Skin epidermis (tissue), 12 donors: ENCODE data around the gene KCNMB4.

Experiments used
- H3K27ac ChIP-seq, 21 experiments: fragments of 200-600 bp; sonication (generic) in 11 of 21; one replicate each; pipeline ENCODE4 v1.5.0; 2020; ENCODE audit warnings: mild to moderate bottlenecking in 3 of 21, inconsistent platforms in 2 of 21, moderate library complexity in 2 of 21
- H3K4me3 ChIP-seq, 7 experiments: fragments of 200-600 bp; sonication (generic) in 2 of 7; one replicate each; pipeline ENCODE4 v1.5.0; 2020; ENCODE audit warnings: inconsistent platforms in 2 of 7, mild to moderate bottlenecking in 2 of 7, moderate library complexity in 1 of 7

KCNMB4 gene, protein sequence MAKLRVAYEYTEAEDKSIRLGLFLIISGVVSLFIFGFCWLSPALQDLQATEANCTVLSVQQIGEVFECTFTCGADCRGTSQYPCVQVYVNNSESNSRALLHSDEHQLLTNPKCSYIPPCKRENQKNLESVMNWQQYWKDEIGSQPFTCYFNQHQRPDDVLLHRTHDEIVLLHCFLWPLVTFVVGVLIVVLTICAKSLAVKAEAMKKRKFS

GRCh38 chr12:70365648-70366518 lies at the start of gene KCNMB4:
Gene KCNMB4 (plus strand): TSS chr12:70366290. CDS start chr12:70366735, 445 bp downstream.
- Histone ChIP-seq H3K4me3 (peak within 1 kb of the TSS; percentile 49 to 73 (median 68)), H3K27ac (peak within 1 kb of the TSS in 10 of 21 experiments; percentile 14 to 55 (median 36))

GRCh38 chr12:70317781-70318180 lies 48.3 kb upstream of the KCNMB4 start:
- H3K27ac ChIP-seq: peak overlapping the region in 1 of 21 experiments; percentile 0

GRCh38 chr12:70319605-70320004 lies 46.5 kb upstream of the KCNMB4 start:
- Histone ChIP-seq H3K4me3 (no peak overlapping the region), H3K27ac (peak overlapping the region in 1 of 21 experiments; percentile 42)

More at GRCh38 chr12:70317781-70318180, 48.3 kb upstream of the KCNMB4 start:
- no peak overlapping the region for H3K4me3 ChIP-seq

- H3K27ac ChIP-seq: no peak overlapping the region
These were observed 44.9 kb upstream of the KCNMB4 start for GRCh38 chr12:70321191-70321590.

DNA sequence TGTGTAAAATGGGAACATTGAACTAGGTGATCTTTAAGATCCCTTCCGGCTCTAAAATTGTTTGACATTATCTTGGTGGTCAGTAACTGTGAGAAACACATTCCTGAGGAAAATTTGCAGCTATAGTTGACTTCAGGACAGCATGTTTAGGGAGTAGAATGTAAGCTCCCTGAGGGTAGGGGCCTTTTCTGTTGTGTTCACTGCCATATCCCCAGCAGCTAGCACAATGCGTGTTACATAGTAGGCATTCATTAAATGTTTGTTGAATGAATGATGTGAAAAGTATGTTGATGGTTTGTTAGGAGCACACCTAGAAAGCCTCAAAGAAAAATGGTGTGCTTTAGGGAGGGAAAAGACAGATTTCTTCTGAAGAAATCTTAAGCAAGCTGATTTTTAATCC lies 38.5 kb upstream of the KCNMB4 start:
- H3K4me3 ChIP-seq: no peak overlapping the region
- no peak overlapping the region for H3K27ac ChIP-seq

More at GRCh38 chr12:70321191-70321590, 44.9 kb upstream of the KCNMB4 start:
- no peak overlapping the region for H3K4me3 ChIP-seq

DNA sequence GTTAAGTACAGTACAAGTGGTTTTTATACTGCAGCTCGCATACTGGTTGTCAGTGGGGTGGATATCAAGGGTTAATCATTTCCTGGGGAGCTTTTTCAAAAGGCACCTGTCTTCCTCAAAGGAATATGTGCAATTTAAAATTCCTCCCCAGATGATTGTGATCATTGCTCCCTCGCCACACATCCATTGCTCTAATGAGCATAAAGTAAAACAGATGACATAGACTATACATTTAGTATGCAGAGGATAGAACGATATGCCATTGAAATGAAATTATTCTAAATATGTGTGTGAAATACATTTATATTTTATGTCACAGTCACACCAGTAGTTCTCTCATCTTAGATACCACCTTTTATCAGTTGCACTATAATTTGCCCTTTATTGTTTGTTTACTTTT lies 36.4 kb upstream of the KCNMB4 start:
- Histone ChIP-seq H3K27ac (no peak overlapping the region), H3K4me3 (no peak overlapping the region)

GRCh38 chr12:70330158-70330557 lies 35.9 kb upstream of the KCNMB4 start:
- H3K4me3 ChIP-seq: no peak overlapping the region
- no peak overlapping the region for H3K27ac ChIP-seq

- H3K4me3 ChIP-seq: no peak overlapping the region
- no peak overlapping the region for H3K27ac ChIP-seq
These were observed 33.9 kb upstream of the KCNMB4 start for GRCh38 chr12:70332236-70332635.

DNA sequence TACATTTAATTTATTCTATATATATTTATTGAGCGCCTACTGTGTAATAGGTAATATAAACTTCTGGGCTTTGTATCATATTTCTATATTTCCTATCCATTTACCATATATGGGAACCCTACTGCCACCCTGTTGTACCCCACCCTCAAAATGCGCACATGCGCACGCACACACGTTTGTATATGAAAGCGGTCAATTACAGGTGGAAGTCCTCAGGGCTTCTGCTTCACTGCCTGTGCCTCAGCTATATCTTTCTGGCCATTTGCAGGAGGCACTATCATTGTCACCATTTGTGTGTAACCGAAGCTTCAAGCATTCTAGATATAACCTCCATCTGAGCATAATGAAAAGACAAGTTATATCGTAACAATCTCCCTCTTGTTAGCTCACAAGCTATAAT lies 31.3 kb upstream of the KCNMB4 start:
- no peak overlapping the region for H3K4me3 ChIP-seq
- H3K27ac ChIP-seq: no peak overlapping the region

GRCh38 chr12:70338531-70338930 lies 27.6 kb upstream of the KCNMB4 start:
- Histone ChIP-seq H3K27ac (no peak overlapping the region), H3K4me3 (no peak overlapping the region)

GRCh38 chr12:70351076-70351475 lies 15.0 kb upstream of the KCNMB4 start:
- H3K27ac ChIP-seq: no peak overlapping the region
- no peak overlapping the region for H3K4me3 ChIP-seq

GRCh38 chr12:70353780-70354660 lies 12.1 kb upstream of the KCNMB4 start:
- peak overlapping the region in 1 of 21 experiments; percentile 26 for H3K27ac ChIP-seq
- H3K4me3 ChIP-seq: no peak overlapping the region

- Histone ChIP-seq H3K27ac (no peak overlapping the region), H3K4me3 (no peak overlapping the region)
These were observed 11.3 kb upstream of the KCNMB4 start for GRCh38 chr12:70354787-70355186.

DNA sequence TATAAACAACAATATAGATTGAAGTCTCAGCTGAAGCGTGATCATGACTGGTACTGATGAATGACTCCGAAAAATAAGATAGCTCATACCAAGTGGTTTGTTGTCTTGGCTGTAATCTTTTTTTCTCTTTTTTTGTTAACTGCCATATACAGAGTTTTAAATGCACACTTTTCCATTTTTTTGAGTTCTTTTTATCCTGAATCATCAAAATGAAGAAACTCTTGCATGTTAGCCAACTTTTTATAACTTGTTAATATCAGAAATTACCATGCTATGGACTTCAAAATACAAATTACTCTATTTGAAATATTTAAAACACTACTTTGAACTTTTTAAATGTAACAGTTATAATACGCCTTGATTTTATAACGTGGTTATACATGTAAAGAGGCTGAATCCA lies 10.1 kb upstream of the KCNMB4 start:
- H3K4me3 ChIP-seq: no peak overlapping the region
- no peak overlapping the region for H3K27ac ChIP-seq

DNA sequence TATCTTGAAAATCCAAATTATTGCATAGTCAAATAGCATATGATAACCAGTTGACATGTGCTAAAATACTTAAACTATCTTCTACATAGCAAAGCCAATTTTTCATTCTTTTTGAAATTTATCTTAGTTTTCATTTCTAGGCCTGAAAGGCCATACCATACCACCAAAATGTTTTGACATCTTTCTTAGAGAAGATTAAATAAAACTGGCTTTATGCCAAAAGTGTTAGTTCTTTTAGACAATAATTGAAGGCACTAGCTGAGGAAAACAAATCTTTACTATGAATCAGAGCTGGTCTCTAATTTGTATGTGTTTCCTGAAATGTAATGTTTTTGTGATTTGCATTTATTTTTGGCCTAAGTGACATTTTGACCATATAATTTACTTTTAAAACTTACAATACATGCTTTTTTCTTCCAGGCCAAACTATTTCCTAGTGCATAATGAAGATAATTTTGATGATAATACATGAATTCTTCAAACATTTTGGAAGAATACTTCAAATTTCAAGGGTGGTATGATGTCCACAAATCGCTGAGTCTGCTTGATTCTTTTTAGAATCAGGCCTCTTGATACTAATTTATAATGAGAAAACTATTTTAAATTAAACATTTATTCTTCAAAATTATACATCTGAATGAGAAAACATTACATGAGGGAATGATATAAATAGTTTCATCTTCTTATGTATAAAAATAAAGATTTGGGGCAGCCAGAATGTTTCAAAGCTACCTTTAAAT lies 6.5 kb upstream of the KCNMB4 start:
- Histone ChIP-seq H3K4me3 (no peak overlapping the region), H3K27ac (no peak overlapping the region)

GRCh38 chr12:70360218-70360617 lies 5.9 kb upstream of the KCNMB4 start:
- Histone ChIP-seq H3K27ac (no peak overlapping the region), H3K4me3 (no peak overlapping the region)

- no peak overlapping the region for H3K27ac ChIP-seq
- peak overlapping the region in 3 of 7 experiments; percentile 66 to 73 (median 69) for H3K4me3 ChIP-seq
These were observed 1.2 kb upstream of the KCNMB4 start for GRCh38 chr12:70364695-70365397.

GRCh38 chr12:70365398-70365647 lies 767 bp upstream of the KCNMB4 start:
- peak overlapping the region; percentile 49 to 73 (median 68) for H3K4me3 ChIP-seq
- H3K27ac ChIP-seq: peak overlapping the region in 1 of 21 experiments; percentile 35
